Measurements from ENCODE around the gene PNMA8C.

DNA sequence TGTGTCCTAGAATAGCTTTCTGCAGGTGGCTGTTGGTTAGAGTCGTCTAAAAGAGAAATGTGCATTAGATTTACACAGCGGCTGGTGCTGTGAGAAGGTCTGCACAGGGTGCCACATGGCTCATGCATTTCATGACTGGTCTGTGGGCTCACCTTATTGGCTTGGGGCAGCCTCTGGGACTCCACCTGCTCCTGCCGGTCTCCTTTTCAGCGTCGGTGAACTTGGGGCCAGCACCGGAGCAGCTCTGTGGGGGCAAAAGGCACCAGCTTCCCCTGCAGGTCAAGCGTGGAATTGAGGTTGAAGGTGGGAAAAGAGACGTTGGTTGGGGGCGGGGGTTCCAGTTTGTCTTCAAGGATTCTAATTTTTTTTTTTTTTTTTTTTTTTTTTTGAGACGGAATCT is 3.1 kb upstream of the PNMA8C start:
- no peak; the same call in 1 of the 2 replicates for TF ChIP-seq CTCF (conservative IDR thresholded peaks at IDR 0.05)
- TF ChIP-seq ZFX (IDR thresholded peaks at IDR 0.05): no peak
